Endothelial cell of hepatic sinusoid (primary cell): Measurements from ENCODE around the gene ZBTB9.

Experiments
- in situ Hi-C: cut with HindIII; loops from 2 replicates; pipeline ENCODE4 v1.10.0; 2017; ENCODE audit warnings: low sequenced_read_pairs

Gene ZBTB9

GRCh38 chr6:33418690-33419291 lies 35.6 kb upstream of the ZBTB9 start:
- in situ Hi-C loops, result no loop called here

GRCh38 chr6:33419580-33420490 lies 34.5 kb upstream of the ZBTB9 start, which contains the start of gene SYNGAP1:
Gene SYNGAP1, plus strand, starts transcription at chr6:33420065. Its CDS starts 200 bp downstream, at chr6:33420265.
- in situ Hi-C loops, result no loop called here

DNA sequence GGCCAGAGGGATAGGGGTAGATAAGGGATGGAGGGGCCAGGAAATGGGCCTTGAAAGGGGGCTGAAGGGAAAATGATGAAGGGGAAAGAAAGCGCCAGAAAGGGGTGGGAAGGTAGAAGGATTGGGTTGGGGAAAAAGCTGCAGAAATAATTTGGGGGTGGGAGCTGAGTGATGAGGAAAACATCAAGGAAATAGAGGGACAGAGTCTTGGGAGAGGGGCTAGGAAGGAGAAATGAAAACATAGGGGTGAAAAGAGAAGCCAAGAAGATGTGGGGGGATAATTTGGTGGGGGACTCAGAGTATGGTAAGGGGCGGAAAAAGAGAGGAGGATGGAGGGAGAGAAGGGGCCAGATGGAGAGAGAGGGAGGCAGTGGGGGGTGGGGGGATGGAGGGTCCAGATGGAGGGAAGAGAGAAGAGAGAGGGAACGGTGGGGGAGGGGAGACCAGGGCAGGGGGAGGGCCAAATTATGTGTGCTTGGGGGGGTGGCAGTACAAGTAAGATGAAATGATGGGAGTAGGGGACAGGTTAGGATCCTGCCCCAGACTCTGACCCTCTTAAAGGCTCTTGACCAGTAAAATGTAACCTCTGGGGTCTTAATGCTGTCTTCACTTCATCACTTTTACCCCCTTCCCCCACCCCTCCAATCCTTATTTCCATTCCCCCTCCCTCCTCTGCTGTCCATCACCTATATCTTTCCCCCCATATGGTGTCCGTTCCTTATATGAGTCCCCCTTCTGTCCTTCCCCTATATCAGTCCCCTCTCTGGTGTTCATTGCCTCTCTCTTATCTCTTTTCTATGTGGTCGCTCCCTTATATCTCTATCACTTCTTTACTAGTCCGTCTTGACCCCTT lies 33.7 kb upstream of the ZBTB9 start:
- in situ Hi-C loops, result no loop called here

DNA sequence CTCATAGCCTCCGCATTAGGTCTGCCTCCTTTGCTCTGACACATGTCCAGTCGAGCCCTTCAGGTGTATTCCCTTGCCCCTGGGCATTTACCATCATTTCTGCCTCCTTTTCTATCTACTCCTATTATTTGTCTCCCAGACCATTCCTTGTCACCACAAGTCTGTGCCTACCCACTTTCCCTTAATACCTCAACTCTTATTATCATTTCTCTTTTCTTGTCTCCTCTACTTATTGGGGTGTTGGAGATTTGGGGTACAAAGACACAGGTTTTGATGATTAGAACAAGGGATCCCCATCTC lies 33.1 kb upstream of the ZBTB9 start:
- in situ Hi-C loops, result no loop called here

GRCh38 chr6:33423777-33424176 lies 30.6 kb upstream of the ZBTB9 start:
- in situ Hi-C loops, result no loop called here

- in situ Hi-C loops, result no loop called here
Observed at GRCh38 chr6:33424855-33425667, 29.3 kb upstream of the ZBTB9 start.

DNA sequence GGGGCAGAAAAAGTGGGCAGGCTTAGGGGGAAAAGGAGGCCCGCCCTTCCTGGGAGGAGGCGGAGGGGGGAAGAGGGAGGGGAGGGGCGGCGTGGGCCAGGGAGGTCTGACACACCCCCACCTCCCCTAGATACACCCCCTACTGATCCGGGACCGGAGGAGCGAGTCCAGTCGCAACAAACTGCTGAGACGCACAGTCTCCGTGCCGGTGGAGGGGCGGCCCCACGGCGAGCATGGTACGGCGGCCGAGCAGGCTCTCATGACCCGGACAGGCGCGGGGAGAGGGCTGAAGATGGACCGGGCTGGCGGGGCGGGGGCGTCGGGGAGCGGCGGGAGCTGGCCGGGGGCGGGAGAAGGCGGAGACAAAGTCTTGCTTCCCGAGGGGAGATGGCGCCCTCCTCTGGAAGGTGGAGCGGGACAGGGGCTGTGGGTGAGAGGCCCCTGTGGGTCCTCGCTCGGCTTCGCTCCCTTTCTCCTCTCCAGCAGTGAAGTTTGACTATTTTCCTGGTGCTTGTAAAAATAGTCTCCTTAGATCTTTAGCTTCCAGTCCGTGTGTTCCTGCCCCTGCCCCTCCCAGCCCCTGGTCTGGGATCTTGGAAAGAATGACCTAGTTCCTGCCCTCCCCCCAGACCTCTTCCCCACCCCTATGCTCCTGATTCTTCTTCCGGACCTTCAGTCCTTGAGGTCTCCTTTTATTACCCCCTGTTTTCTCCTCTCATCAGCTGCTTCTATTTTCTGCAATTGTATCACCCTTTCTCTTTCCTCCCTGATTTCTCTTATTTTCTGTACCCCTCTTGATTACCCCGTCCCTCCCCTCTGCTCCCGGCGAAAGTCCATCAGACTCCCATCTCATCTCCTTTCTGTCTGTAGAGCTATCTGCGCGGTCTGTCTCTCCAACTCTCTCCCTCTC lies 28.5 kb upstream of the ZBTB9 start:
- in situ Hi-C loops, result no loop called here

GRCh38 chr6:33426590-33427511 lies 27.5 kb upstream of the ZBTB9 start:
- in situ Hi-C loops, result no loop called here

- in situ Hi-C loops, result no loop called here
Observed at GRCh38 chr6:33427585-33428223, 26.7 kb upstream of the ZBTB9 start.

GRCh38 chr6:33428224-33428965 lies 26.0 kb upstream of the ZBTB9 start:
- in situ Hi-C loops, result no loop called here

GRCh38 chr6:33428966-33429749 lies 25.2 kb upstream of the ZBTB9 start:
- in situ Hi-C loops, result no loop called here

DNA sequence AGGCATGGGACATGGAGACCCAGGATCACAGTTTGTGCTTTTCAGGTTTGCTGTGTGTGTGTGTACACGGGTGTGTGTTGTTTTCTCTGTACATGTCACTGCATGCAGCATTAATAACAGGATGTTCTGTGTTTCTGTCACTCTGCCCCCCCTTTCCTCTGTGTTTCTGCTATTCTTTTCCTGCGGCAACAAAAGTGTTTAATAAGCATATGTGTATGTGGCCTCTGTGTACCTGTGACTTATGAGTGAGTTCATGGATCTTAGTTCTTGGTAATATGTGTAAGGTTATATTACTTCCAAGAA lies 24.7 kb upstream of the ZBTB9 start:
- in situ Hi-C loops, result no loop called here

DNA sequence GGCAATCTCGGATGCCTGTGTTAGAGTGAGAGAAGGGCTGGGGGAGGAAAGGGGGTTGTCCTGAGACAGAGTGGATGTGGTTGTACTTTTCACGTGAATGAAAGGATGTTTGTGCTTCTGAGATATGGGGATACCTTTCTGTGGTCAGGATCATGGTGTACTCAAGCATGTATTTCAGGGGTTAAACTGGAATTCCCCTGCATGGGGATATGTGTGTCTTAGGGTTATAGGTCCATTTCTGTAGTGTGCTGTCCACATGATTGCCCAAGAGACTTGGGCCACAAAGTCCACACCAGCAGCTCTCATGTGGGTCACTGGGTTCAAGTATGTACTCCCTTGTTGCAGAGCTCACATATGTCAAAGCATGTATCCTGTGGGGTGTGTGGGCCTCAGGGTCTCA lies 24.0 kb upstream of the ZBTB9 start:
- in situ Hi-C loops, result no loop called here

- in situ Hi-C loops, result no loop called here
Observed at GRCh38 chr6:33430991-33431879, 23.1 kb upstream of the ZBTB9 start.

DNA sequence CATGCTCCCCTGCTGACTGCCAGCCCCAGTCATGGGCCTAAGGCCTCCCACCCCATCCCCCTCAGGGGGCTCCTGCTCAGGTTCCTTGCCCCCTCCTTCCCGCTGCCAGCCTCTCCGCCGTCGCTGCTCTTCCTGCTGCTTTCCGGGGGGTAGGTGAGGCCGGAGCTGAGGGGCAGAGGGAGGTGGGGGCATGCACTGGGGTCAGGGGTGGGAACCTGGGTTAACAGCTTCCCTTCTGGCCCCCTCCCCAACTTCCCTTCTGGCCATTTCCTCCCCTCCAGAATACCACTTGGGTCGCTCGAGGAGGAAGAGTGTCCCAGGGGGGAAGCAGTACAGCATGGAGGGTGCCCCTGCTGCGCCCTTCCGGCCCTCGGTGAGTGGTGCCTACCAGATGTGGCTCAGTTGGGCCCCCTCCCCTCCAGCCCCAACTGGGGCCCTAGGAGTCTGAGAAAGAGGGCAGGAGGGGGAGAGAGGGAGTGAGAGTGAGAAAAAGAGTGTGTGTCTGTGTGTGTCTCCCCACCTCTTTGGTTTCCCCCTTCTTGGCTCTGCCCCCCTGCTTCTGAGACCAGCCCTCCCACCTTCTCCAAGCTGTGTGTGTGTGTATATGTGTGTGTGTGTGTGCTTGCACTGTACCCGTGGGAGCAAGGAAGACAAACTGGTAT lies 22.4 kb upstream of the ZBTB9 start:
- in situ Hi-C loops, result no loop called here
